CD4-positive, alpha-beta T cell (primary cell): Measurements from ENCODE around the gene JADE3. TPM values are rescaled to one million over a fixed set of nuclear protein-coding genes. Genes with fewer than 3 reads are reported as not detected.

Source experiments
- ATAC-seq: fragments of 200-7000 bp; cut with Tn5 transposase; one replicate; pipeline ENCODE4 v1.10.0; 2022; ENCODE audit warnings: mild to moderate bottlenecking; ENCODE audit not compliant: poor library complexity
- CTCF ChIA-PET: fragments of 350-600 bp; sonication (Branson Sonifier 250); formaldehyde crosslinking; loops from one replicate; lab custom pipeline; 2021; ENCODE audit warnings: antibody characterized with exemption, inconsistent platforms; lab: Charles Lee
- POLR2A ChIA-PET: fragments of 350-600 bp; sonication (Branson Sonifier 250); formaldehyde crosslinking; loops from one replicate; lab custom pipeline; 2021; ENCODE audit warnings: antibody characterized with exemption, inconsistent platforms; lab: Charles Lee
- DNase-seq, 14 experiments: peaks; one replicate each; pipeline ENCODE4 v3.0.0-alpha.2; 2013 to 2020; ENCODE audit warnings: mixed read lengths in 2 of 14
- H3K27ac ChIP-seq, 2 donors: one replicate each; pipeline versions ENCODE4 v1.5.1 to v1.7.0; 2013; ENCODE audit warnings: low read length in 2 of 2, low read depth in 1 of 2, mild to moderate bottlenecking in 1 of 2
- H3K27me3 ChIP-seq, 2 experiments: 1 replicate in 1 of 2; 2 replicates in 1 of 2; pipeline versions ENCODE4 v1.6.1 to v1.7.0; 2013; ENCODE audit warnings: low read length in 2 of 2, control low read depth in 1 of 2, mild to moderate bottlenecking in 1 of 2, moderate library complexity in 1 of 2; ENCODE audit not compliant: insufficient read depth in 2 of 2, control insufficient read depth in 1 of 2
- H3K36me3 ChIP-seq: one replicate; pipeline ENCODE4 v1.6.1; 2013; ENCODE audit warnings: low read length, control low read depth; ENCODE audit not compliant: insufficient read depth
- H3K4me1 ChIP-seq: one replicate; pipeline ENCODE4 v1.6.1; 2013; ENCODE audit warnings: low read length, control low read depth; ENCODE audit not compliant: insufficient read depth
- H3K4me3 ChIP-seq: one replicate; pipeline ENCODE4 v1.5.1; 2013; ENCODE audit warnings: mild to moderate bottlenecking, low read length, moderate library complexity
- H3K9me3 ChIP-seq, 2 experiments: 1 replicate in 1 of 2; 2 replicates in 1 of 2; pipeline versions ENCODE4 v1.6.1 to v1.7.0; 2013; ENCODE audit warnings: low read length in 2 of 2, mild to moderate bottlenecking in 2 of 2, control low read depth in 1 of 2, moderate library complexity in 1 of 2; ENCODE audit not compliant: control insufficient read depth in 1 of 2, insufficient read depth in 1 of 2
- H3K27ac Mint-ChIP-seq: one replicate; pipeline ENCODE4 v1.8.0; 2020; ENCODE audit warnings: mixed read lengths
- H3K27me3 Mint-ChIP-seq: one replicate; pipeline ENCODE4 v1.8.0; 2021; ENCODE audit warnings: mixed read lengths
- H3K36me3 Mint-ChIP-seq: one replicate; pipeline ENCODE4 v1.8.0; 2021; ENCODE audit warnings: low read depth, mixed read lengths
- H3K4me1 Mint-ChIP-seq: one replicate; pipeline ENCODE4 v1.8.0; 2021; ENCODE audit warnings: low read depth, mixed read lengths
- H3K4me3 Mint-ChIP-seq: one replicate; pipeline ENCODE4 v1.8.0; 2020; ENCODE audit warnings: mild to moderate bottlenecking, mixed read lengths
- H3K9me3 Mint-ChIP-seq: one replicate; pipeline ENCODE4 v1.8.0; 2020; ENCODE audit warnings: mixed read lengths
- intact Hi-C, 2 experiments: fragments of 100-400 bp; cut with DNase I in 1 of 2; cut with micrococcal nuclease in 1 of 2; formaldehyde crosslinking; loops; one replicate each; pipeline versions ENCODE4 v1.15.1 to v1.9.0; 2023 to 2025; cut with DNase I, micrococcal nuclease
- total RNA-seq, 174 experiments: library from RNA in 2 of 174; stranded (reverse) in 2 of 174; gene quantifications; one replicate each; pipeline ENCODE4 v1.2.3 and lab custom pipeline; 2021 to 2026
- TF ChIP-seq, protein P1 (sequence below): fragments of 200-600 bp; IDR thresholded peaks from one replicate; pipeline ENCODE4 v1.8.0; 2022; ENCODE audit warnings: antibody characterized with exemption, mild to moderate bottlenecking

Gene JADE3
- total RNA-seq, 2 experiments from 2014 or later = 0.05 to 0.20 TPM

GRCh38 chrX:47080915-47081236, 168.7 kb downstream of the JADE3 start:
- Mint-ChIP-seq H3K4me3 (no peak overlapping the region), H3K27me3 (no peaks in the 10 kb centered on the region), H3K27ac (no peak overlapping the region), H3K4me1 (no peaks in the 10 kb centered on the region), H3K9me3 (no peaks in the 10 kb centered on the region), H3K36me3 (no peaks in the 10 kb centered on the region)
- no peak overlapping the region for H3K4me3 ChIP-seq
- H3K4me1 ChIP-seq = no peaks in the 10 kb centered on the region
- H3K9me3 ChIP-seq = no peaks in the 10 kb centered on the region
- DNase-seq (no peak), ATAC-seq (no peak)
- no peak overlapping the region for H3K27ac ChIP-seq
- POLR2A ChIA-PET = no interaction called here
- CTCF ChIA-PET = no interaction called here
- H3K36me3 ChIP-seq = no peaks in the 10 kb centered on the region
- H3K27me3 ChIP-seq = no peaks in the 10 kb centered on the region
- intact Hi-C loops = no loop called here
- TF ChIP-seq, protein P1, sequence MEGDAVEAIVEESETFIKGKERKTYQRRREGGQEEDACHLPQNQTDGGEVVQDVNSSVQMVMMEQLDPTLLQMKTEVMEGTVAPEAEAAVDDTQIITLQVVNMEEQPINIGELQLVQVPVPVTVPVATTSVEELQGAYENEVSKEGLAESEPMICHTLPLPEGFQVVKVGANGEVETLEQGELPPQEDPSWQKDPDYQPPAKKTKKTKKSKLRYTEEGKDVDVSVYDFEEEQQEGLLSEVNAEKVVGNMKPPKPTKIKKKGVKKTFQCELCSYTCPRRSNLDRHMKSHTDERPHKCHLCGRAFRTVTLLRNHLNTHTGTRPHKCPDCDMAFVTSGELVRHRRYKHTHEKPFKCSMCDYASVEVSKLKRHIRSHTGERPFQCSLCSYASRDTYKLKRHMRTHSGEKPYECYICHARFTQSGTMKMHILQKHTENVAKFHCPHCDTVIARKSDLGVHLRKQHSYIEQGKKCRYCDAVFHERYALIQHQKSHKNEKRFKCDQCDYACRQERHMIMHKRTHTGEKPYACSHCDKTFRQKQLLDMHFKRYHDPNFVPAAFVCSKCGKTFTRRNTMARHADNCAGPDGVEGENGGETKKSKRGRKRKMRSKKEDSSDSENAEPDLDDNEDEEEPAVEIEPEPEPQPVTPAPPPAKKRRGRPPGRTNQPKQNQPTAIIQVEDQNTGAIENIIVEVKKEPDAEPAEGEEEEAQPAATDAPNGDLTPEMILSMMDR = no peak

DNA sequence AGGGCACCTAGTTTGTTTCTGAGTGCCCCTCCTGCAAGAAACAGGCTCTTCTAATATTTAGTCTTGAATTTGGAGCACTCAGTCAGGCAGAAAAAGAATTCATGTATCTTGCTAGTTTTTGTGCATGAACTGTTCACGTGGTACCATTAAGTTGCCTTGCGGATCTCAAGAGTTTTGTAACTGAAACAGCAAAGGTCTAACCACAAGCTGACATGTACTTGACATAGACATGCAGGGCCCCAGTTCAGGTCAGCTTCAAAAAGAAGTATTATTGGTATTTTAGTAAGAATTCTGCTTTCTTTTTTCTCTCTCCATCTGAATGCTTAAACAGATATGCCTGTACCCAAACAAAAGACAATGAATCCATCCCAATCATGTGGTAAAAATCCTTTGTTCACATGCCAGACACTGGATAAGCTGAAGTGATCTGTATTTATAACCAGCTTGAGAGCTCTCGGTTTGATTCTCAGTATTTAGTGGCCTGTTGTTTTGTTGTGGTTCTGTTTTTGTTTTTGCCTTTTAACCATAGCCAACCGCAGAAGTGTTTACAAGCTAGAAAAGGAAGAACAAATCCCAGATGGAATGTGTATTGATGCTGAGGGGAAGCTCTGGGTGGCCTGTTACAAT, 179.0 kb downstream of the JADE3 start:
- Mint-ChIP-seq H3K9me3 (no peaks in the 10 kb centered on the region), H3K27ac (peak overlapping the region; percentile 17), H3K27me3 (no peaks in the 10 kb centered on the region), H3K36me3 (no peaks in the 10 kb centered on the region), H3K4me1 (peaks cover 16% of the 10 kb centered on the region), H3K4me3 (no peak overlapping the region)
- intact Hi-C loops = loop anchor here (5.0 to 10.0 kb wide), 2 partner anchors 186 to 334 kb away; partner anchors contain the start of gene SLC9A7 (in 1 of the 2)
- Histone ChIP-seq H3K36me3 (no peaks in the 10 kb centered on the region), H3K4me3 (no peak overlapping the region), H3K27ac (no peak overlapping the region), H3K9me3 (no peaks in the 10 kb centered on the region), H3K4me1 (no peaks in the 10 kb centered on the region), H3K27me3 (no peaks in the 10 kb centered on the region)
- DNase-seq (peak in 2 of 14 experiments; percentile 0 to 3), ATAC-seq (no peak)
- POLR2A ChIA-PET = no interaction called here
- CTCF ChIA-PET = no interaction called here
- TF ChIP-seq, protein P1 = no peak

GRCh38 chrX:47093248-47093647, 181.0 kb downstream of the JADE3 start:
- no peaks in the 10 kb centered on the region for H3K27me3 ChIP-seq
- Mint-ChIP-seq H3K4me3 (no peak overlapping the region), H3K4me1 (peaks cover 16% of the 10 kb centered on the region), H3K36me3 (no peaks in the 10 kb centered on the region), H3K27ac (no peak overlapping the region), H3K27me3 (no peaks in the 10 kb centered on the region), H3K9me3 (no peaks in the 10 kb centered on the region)
- intact Hi-C loops = loop anchor here (5.0 to 10.0 kb wide), 2 partner anchors 188 to 336 kb away; partner anchors contain the start of gene SLC9A7 (in 1 of the 2)
- H3K4me3 ChIP-seq = no peak overlapping the region
- DNase-seq (peak in 4 of 14 experiments; percentile 7 to 35 (median 22)), ATAC-seq (no peak)
- ChIA-PET CTCF (interaction anchor here (1.2 kb wide), 1 partner anchor 14 kb away, joined by 3 read pairs; no protein-coding TSS in a partner anchor), POLR2A (interaction anchor here (1.0 kb wide), 1 partner anchor 333 kb away, joined by 4 read pairs; no protein-coding TSS in a partner anchor)
- H3K27ac ChIP-seq = no peak overlapping the region
- no peaks in the 10 kb centered on the region for H3K36me3 ChIP-seq
- TF ChIP-seq, protein P1 = peak; percentile 39
- no peaks in the 10 kb centered on the region for H3K4me1 ChIP-seq
- H3K9me3 ChIP-seq = no peaks in the 10 kb centered on the region
